OCI-LY7 (cell line): ENCODE results near the gene USP43. TPM values are rescaled to one million over a fixed set of nuclear protein-coding genes. Genes with fewer than 3 reads are reported as not detected.
A peak's percentile ranks its signal among the peaks of the same experiment; 100 is the strongest.

Experiments
- BruUV-seq: library from RNA; stranded (reverse); fragments of 400-500 nt; replicated peaks from 2 replicates; lab custom pipeline; 2021; lab: Mats Ljungman, UMichigan
- CTCF ChIA-PET: fragments of 300-600 bp; sonication (Branson Sonifier 250); formaldehyde crosslinking; loops from one replicate; lab custom pipeline; 2022; ENCODE audit warnings: antibody characterized with exemption; ENCODE audit not compliant: unreplicated experiment; lab: Charles Lee
- POLR2A ChIA-PET: fragments of 300-600 bp; sonication (Branson Sonifier 250); formaldehyde crosslinking; loops from one replicate; lab custom pipeline; 2022; ENCODE audit warnings: antibody characterized with exemption; lab: Charles Lee
- DNase-seq: peaks from one replicate; pipeline ENCODE4 v3.0.0-alpha.2; 2015; ENCODE audit warnings: low spot score
- H2AFZ ChIP-seq: fragments of 200-600 bp; sonication (generic), shearing (Covaris generic); 2 replicates; pipeline ENCODE4 v1.6.1; 2014; ENCODE audit warnings: mild to moderate bottlenecking, antibody characterized with exemption, low read length, moderate library complexity
- H3K27ac ChIP-seq: fragments of 200-600 bp; sonication (generic); 2 replicates; pipeline ENCODE4 v1.5.1; 2014; ENCODE audit warnings: mixed run types, low read depth, mild to moderate bottlenecking, moderate library complexity, low read length, inconsistent platforms; ENCODE audit not compliant: poor library complexity, severe bottlenecking
- H3K36me3 ChIP-seq: fragments of 200-600 bp; sonication (generic); 2 replicates; pipeline ENCODE4 v1.6.1; 2014; ENCODE audit warnings: mild to moderate bottlenecking, antibody characterized with exemption, low read length, moderate library complexity, mixed read lengths; ENCODE audit not compliant: insufficient read depth
- H3K4me1 ChIP-seq: fragments of 200-600 bp; sonication (generic); 2 replicates; pipeline ENCODE4 v1.5.1; 2014; ENCODE audit warnings: mild to moderate bottlenecking, low read length; ENCODE audit not compliant: insufficient read depth, poor library complexity, severe bottlenecking
- H3K4me2 ChIP-seq: fragments of 200-600 bp; sonication (generic); 2 replicates; pipeline ENCODE4 v1.6.1; 2014; ENCODE audit warnings: mild to moderate bottlenecking, low read length
- H3K4me3 ChIP-seq: fragments of 200-600 bp; sonication (generic); 2 replicates; pipeline ENCODE4 v1.5.1; 2014; ENCODE audit warnings: mild to moderate bottlenecking, low read depth, low read length; ENCODE audit not compliant: poor library complexity, severe bottlenecking
- H3K79me2 ChIP-seq: fragments of 200-600 bp; sonication (generic); 2 replicates; pipeline ENCODE4 v1.6.1; 2016; ENCODE audit warnings: low read depth, mild to moderate bottlenecking, low read length, moderate library complexity, mixed read lengths; ENCODE audit not compliant: insufficient read depth
- H3K9me2 ChIP-seq: fragments of 200-600 bp; sonication (generic); 2 replicates; pipeline ENCODE4 v1.6.1; 2016; ENCODE audit warnings: mild to moderate bottlenecking, low read length, mixed read lengths; ENCODE audit not compliant: insufficient read depth
- H3K9me3 ChIP-seq: fragments of 200-600 bp; sonication (generic); 2 replicates; pipeline ENCODE4 v1.6.1; 2014; ENCODE audit warnings: mild to moderate bottlenecking, mixed run types, low read length, mixed read lengths
- H4K20me1 ChIP-seq: fragments of 200-600 bp; sonication (generic); 2 replicates; pipeline ENCODE4 v1.6.1; 2014; ENCODE audit warnings: mild to moderate bottlenecking, antibody characterized with exemption, low read length, moderate library complexity, mixed read lengths; ENCODE audit not compliant: insufficient read depth
- CTCF ChIP-seq: fragments of 200-600 bp; sonication (generic); conservative IDR thresholded peaks from 2 replicates; pipeline ENCODE4 v1.5.1; 2014; ENCODE audit warnings: mild to moderate bottlenecking, antibody characterized with exemption, low read length, moderate library complexity, mixed read lengths
- EZH2phosphoT487 ChIP-seq: fragments of 200-600 bp; sonication (generic); IDR thresholded peaks from 2 replicates; pipeline ENCODE4 v1.6.1; 2018; ENCODE audit warnings: low read depth, borderline replicate concordance, mild to moderate bottlenecking, mixed run types, antibody characterized with exemption, low read length, moderate library complexity, mixed read lengths
- intact Hi-C: fragments of 100-400 bp; cut with micrococcal nuclease; formaldehyde crosslinking; loops from one replicate; pipeline ENCODE4 v1.10.0; 2022; ENCODE audit not compliant: unreplicated experiment
- total RNA-seq, 2 experiments: library from RNA; depleted of rRNA in 1 of 2; stranded (reverse); fragments of >200 nt in 1 of 2; shearing (Covaris generic) in 1 of 2; gene quantifications; 2 replicates each; pipeline ENCODE4 v1.2.3, GENCODE V29; 2014 to 2022

USP43 gene
- total RNA-seq, 2 experiments from 2014 or later: 1.3 to 2.7 TPM

- intact Hi-C loops: no loop called here
- no peaks in the 10 kb centered on the region for H3K4me1 ChIP-seq
- no TSS peak for BruUV-seq
- no peak overlapping the region for H3K27ac ChIP-seq
- H2AFZ ChIP-seq: no peak overlapping the region
- H3K9me2 ChIP-seq: no peaks in the 10 kb centered on the region
- POLR2A ChIA-PET: no interaction called here
- H3K4me3 ChIP-seq: no peak overlapping the region
- H3K79me2 ChIP-seq: no peaks in the 10 kb centered on the region
- no peak overlapping the region for H3K4me2 ChIP-seq
- no peaks in the 10 kb centered on the region for H3K9me3 ChIP-seq
- TF ChIP-seq EZH2phosphoT487: no peak
- TF ChIP-seq CTCF: no peak
- DNase-seq: no peak
- no peaks in the 10 kb centered on the region for H4K20me1 ChIP-seq
- CTCF ChIA-PET: no interaction called here
- H3K36me3 ChIP-seq: no peaks in the 10 kb centered on the region
Observed at GRCh38 chr17:9672691-9673090, 27.4 kb downstream of the USP43 start.

- H2AFZ ChIP-seq: no peak overlapping the region
- CTCF ChIA-PET: no interaction called here
- H4K20me1 ChIP-seq: no peaks in the 10 kb centered on the region
- intact Hi-C loops: no loop called here
- H3K27ac ChIP-seq: no peak overlapping the region
- no peak overlapping the region for H3K4me3 ChIP-seq
- H3K79me2 ChIP-seq: no peaks in the 10 kb centered on the region
- H3K9me3 ChIP-seq: 0 out of 2 replicates have a peak, but pooled peaks cover 10% of the 10 kb centered on the region
- no peaks in the 10 kb centered on the region for H3K36me3 ChIP-seq
- no peaks in the 10 kb centered on the region for H3K9me2 ChIP-seq
- TF ChIP-seq CTCF: peak; percentile 40; the same call in 1 of the 2 replicates
- TF ChIP-seq EZH2phosphoT487: no peak
- no peak overlapping the region for H3K4me2 ChIP-seq
- no TSS peak for BruUV-seq
- POLR2A ChIA-PET: no interaction called here
- H3K4me1 ChIP-seq: no peaks in the 10 kb centered on the region
- no peak for DNase-seq
Observed at GRCh38 chr17:9676084-9676483, 30.8 kb downstream of the USP43 start.

- no peak for DNase-seq
Observed at GRCh38 chr17:9676820-9677310, 31.5 kb downstream of the USP43 start.

More at GRCh38 chr17:9676820-9677310, 31.5 kb downstream of the USP43 start:
- Histone ChIP-seq H3K79me2 (no peaks in the 10 kb centered on the region), H2AFZ (no peak overlapping the region), H3K36me3 (no peaks in the 10 kb centered on the region), H3K4me3 (no peak overlapping the region), H3K27ac (no peak overlapping the region), H3K9me2 (no peaks in the 10 kb centered on the region), H3K4me2 (no peak overlapping the region), H3K9me3 (0 out of 2 replicates have a peak, but pooled peaks cover 10% of the 10 kb centered on the region), H3K4me1 (no peaks in the 10 kb centered on the region), H4K20me1 (no peaks in the 10 kb centered on the region)
- BruUV-seq: no TSS peak
- ChIA-PET POLR2A (no interaction called here), CTCF (no interaction called here)
- TF ChIP-seq CTCF (no peak), EZH2phosphoT487 (no peak)
- intact Hi-C loops: no loop called here
